GM04504 (cell line): ENCODE results near the gene TRAPPC3.
"Not testable (repeated sequence)": the region's sequence is repeated elsewhere in the genome, so short reads cannot be mapped to it uniquely, and the experiment has no call there.

Source experiments
- DNase-seq: peaks from one replicate; pipeline ENCODE4 v3.0.0-alpha.2; 2012; ENCODE audit warnings: low read depth

TRAPPC3 gene

GRCh38 chr1:36149237-36149972 is at the start of gene TRAPPC3:
TSS of gene TRAPPC3 (minus strand) at chr1:36149486. CDS start at chr1:36149378, 108 bp downstream.
- DNase-seq, result peak; percentile 99

DNA sequence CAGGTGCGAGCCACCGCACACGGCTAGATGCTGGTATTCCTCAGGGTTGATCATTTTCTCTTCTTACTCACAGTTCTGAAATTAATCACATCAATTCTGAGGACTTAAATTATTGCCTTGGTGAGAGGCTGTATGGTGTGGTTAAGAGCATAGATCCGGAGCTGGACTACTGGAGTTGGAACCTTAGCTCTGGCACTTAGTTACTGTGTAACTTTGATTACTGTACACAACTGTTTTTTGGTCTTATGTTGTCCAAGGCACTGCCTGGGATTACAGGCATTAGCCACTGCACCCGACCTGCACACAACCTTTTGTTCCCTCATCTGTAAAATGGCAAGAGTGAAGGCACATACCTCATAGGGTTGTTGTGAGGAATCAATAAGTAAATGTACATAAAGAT is 49.4 kb upstream of the TRAPPC3 start:
- no peak for DNase-seq

- DNase-seq, result not testable (repeated sequence)
These were observed 47.5 kb upstream of the TRAPPC3 start for GRCh38 chr1:36196805-36197204.

DNA sequence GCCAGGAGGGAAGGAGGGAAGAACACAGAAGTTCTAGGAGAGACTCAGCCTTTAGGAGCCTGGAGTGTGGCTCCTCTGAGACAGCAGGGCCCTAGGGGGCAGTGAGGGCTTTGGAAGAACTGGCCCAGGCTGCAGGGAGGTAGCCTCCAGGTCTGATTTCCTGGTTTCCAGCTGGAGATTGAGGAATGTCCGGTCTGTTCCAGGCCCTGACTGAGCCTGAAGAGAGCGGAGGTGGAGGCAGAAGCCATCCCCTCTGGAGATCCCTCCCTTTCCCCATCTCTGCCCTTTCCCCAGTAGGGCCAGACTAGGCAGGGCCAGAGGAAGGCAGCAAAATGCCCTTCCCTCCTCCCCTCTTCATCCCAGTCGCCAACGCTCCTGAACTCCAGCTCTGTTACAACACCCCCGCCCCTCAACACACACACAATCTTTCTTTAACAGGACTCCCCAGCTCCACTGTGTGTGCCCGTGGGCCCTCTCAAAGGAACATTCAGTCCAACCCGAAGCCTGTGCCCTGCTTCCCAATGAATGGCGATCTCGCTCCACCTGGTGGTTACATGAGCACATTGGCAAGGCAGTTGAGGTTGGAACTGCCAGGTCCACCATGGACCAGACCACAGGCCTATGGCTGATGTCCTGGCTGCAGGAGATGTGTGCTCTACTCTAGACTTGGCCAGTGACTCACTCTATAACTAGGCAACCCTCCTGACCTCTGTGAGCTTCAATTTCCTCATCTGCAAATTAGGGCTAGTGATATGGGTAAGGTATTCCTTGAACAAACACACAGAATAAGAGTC is 38.7 kb upstream of the TRAPPC3 start:
- DNase-seq, result peak; percentile 86

DNA sequence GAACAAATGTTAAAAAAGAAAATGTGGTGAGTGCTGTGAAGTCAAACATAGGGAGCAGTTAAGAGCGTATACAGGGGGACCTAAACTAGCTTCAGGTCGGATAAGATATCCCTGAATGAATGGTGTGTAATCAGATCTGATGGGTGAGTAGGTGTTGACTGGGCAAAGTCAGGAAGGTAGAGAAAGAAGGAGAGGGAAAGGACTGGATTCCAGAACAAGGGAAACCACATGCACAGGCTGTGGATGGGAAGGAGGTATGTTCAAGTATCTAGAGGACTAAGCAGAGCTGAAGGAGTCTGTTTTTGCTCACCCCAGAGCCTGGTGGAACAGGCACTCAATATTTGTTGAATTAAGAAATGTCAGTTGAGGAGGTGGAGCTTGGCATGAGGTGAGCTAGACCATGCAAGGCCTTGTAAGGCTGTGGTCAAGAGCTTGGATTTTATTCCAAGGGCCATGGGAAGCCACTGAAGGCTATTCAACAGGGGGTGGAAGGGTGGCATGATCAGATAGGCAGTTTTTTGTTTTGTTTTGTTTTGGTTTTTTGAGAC is 34.1 kb upstream of the TRAPPC3 start:
- no peak for DNase-seq

- DNase-seq, result no peak
These were observed 33.4 kb upstream of the TRAPPC3 start for GRCh38 chr1:36182734-36183133.

DNA sequence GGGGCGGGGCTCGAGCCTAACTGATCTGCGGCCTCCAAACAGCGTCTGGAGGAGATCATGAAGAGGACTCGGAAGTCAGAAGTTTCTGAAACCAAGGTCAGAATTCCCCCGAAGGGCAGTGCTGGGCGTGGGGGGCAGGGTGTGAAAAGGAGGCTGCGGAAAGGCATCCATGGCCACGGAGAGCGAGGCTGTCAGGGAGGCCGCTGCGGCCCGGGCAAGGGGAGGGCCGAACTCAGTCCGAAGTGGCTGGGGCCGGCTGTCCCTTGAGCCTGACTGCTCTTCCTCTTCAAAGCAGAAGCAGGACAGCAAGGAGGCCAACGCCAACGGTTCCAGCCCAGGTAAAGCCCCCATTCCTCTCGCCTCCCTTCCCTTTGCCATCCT is 29.9 kb upstream of the TRAPPC3 start:
- DNase-seq, result no peak

DNA sequence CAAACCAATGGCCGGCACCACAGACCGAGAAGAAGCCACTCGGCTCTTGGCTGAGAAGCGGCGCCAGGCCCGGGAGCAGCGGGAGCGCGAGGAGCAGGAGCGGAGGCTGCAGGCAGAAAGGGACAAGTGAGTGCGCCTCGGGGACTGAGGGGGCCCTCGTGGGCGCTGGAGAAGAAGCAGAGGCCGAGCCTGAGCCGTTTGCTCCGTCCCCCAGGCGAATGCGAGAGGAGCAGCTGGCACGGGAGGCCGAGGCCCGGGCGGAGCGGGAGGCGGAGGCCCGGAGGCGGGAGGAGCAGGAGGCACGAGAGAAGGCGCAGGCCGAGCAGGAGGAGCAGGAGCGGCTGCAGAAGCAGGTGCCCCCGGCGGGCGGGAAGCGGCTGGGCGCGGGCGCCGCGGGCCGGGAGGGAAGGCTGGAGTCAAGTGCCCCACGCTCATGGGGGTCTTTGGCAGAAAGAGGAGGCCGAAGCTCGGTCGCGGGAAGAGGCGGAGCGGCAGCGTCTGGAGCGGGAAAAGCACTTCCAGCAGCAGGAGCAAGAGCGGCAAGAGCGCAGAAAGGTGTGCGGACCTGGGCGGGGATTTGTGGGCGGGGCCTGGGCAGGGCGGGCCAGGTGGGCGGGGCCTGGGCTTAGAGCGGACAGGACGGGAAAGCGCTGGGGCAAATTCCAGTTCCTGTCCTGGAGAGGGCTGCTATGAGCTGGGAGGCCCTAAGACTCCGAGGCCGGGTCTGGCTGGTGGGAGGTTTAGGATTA is 29.4 kb upstream of the TRAPPC3 start:
- DNase-seq, result no peak

GRCh38 chr1:36177589-36178431 is 28.5 kb upstream of the TRAPPC3 start:
- DNase-seq, result no peak

GRCh38 chr1:36176106-36176949 is 27.0 kb upstream of the TRAPPC3 start:
- DNase-seq, result no peak

GRCh38 chr1:36175137-36176095 is 26.1 kb upstream of the TRAPPC3 start:
- DNase-seq, result no peak

GRCh38 chr1:36174713-36175112 is 25.4 kb upstream of the TRAPPC3 start:
- no peak for DNase-seq

- DNase-seq, result no peak
These were observed 23.7 kb upstream of the TRAPPC3 start for GRCh38 chr1:36172983-36173382.

DNA sequence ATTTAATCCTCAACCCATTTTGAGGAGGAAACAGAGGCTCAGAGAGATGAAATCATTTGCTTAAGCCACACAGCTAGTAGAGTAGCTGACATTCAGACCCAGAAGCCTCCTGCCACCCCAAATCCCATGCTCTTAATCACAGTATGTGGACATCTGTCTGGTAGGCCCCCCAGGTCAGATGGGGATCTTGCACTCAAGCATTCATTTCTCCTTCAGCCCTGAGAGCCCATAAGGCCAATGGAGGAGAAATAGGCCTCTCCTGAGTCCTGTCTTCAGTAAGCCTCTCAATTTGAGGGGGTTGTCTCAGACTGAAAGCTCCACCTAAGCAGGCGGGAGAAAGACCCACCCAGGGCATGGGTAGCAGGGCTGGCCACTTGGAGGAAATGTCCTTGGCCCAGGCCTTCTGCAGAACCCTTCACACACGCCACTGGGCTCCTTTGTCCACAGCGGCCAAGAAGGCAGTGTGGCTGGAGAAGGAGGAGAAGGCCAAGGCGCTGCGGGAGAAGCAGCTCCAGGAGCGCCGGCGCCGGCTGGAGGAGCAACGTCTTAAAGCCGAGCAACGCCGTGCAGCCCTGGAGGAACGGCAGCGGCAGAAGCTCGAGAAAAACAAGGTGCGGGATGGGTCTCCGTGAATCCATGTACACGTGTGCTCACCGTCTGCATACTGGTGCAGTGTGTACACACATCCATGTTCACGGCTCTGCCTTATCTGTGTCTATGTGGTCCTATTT is 22.9 kb upstream of the TRAPPC3 start:
- DNase-seq, result no peak

GRCh38 chr1:36170643-36171412 is 21.5 kb upstream of the TRAPPC3 start:
- no peak for DNase-seq

- no peak for DNase-seq
These were observed 19.2 kb upstream of the TRAPPC3 start for GRCh38 chr1:36168514-36168913.

DNA sequence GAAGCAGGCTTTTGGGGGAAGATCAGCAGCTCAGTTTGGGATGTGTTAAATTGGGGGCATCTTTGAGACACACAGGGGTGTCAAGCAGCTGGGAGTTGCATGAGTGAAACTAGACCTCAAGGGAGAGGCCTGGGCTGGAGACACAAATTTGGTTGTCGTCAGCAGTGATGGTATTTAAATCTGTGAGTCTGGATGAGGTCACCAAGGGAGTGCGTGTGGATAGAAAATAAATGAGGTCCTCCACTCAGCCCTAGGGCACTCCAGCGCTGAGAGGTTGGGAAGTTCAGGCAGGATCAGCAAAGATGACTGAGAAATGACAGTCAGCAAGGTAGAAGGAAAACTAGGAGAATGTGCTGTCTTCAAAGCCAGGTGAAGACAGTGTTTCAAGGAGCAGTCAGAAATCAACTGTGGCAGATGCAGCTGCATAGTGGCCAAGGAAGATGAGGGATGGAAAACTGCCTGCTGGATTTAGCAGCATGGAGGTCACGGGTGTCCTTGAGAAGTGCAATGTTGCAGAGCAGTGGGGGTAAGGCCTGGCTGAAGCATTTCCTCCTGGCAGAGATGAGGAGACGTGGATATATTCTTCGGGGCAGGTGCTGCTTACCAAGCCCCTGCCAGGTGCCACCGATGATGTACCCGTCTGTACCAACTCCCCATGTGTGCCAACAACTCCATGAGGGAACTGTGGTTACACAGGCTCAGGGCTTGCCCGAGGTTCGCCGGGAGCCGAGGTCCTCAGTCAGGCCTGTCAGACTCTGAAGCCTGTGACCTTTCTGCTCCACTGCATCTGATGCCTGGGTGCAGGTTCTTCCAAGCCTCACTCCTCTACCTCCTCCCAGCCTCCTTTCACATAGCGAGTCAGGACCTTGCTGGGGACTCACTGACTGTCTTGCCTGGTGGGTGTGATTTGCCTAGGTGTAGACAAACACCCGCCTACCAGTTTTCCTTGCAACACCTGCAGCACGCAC is 17.9 kb upstream of the TRAPPC3 start:
- DNase-seq, result no peak
